GM23338 (cell line): ENCODE measurements around the gene NPAS2. TPM values are rescaled to one million over a fixed set of nuclear protein-coding genes. Genes with fewer than 3 reads are reported as not detected.

Experiments
- CREB1 ChIP-seq: fragments of 250-450 bp; sonication (Bioruptor Pico); IDR thresholded peaks from 2 replicates; pipeline ENCODE4 v1.5.0; 2020; ENCODE audit warnings: low read depth, mild to moderate bottlenecking, moderate library complexity
- JUNB ChIP-seq: IDR thresholded peaks from one replicate; pipeline ENCODE4 v1.6.1; 2016; ENCODE audit warnings: antibody characterized with exemption; ENCODE audit not compliant: unreplicated experiment
- POLR2AphosphoS5 ChIP-seq: IDR thresholded peaks from 2 replicates; pipeline ENCODE4 v1.6.1; 2016; ENCODE audit warnings: antibody characterized with exemption, low read depth
- STAT1 ChIP-seq: IDR thresholded peaks from one replicate; pipeline ENCODE4 v1.6.1; 2016; ENCODE audit warnings: antibody characterized with exemption; ENCODE audit not compliant: unreplicated experiment
- ZNF114 ChIP-seq: fragments of 250-450 bp; sonication (Bioruptor Pico); IDR thresholded peaks from 2 replicates; pipeline ENCODE4 v1.5.0; 2020; ENCODE audit warnings: mild to moderate bottlenecking, moderate library complexity
- ZNF331 ChIP-seq: fragments of 250-450 bp; sonication (Bioruptor Pico); IDR thresholded peaks from 2 replicates; pipeline ENCODE4 v1.5.0; 2020; ENCODE audit warnings: low read depth, mild to moderate bottlenecking, moderate library complexity
- polyA plus RNA-seq: library from polyadenylated mRNA; unstranded; fragments of >200 nt; fragmentation: Nextera tagmentation; extraction: Ambion mirVana; gene quantifications from 2 replicates; pipeline ENCODE4 v1.2.1, GENCODE V29; 2016
- total RNA-seq: library from RNA; depleted of rRNA; stranded (reverse); fragments of >200 nt; shearing (Covaris generic); gene quantifications from 2 replicates; pipeline ENCODE4 v1.2.3, GENCODE V29; 2014
- TF ChIP-seq, protein P1 (sequence below): fragments of 250-450 bp; sonication (Bioruptor Pico); IDR thresholded peaks from 2 replicates; pipeline ENCODE4 v1.5.0; 2020; ENCODE audit warnings: mild to moderate bottlenecking, moderate library complexity
- TF ChIP-seq, protein P2 (sequence below): IDR thresholded peaks from 2 replicates; pipeline ENCODE4 v1.6.1; 2016; ENCODE audit warnings: antibody characterized with exemption
- TF ChIP-seq, protein P3 (sequence below), 2 experiments: fragments of 200-600 bp in 1 of 2; sonication (generic) in 1 of 2; conservative IDR thresholded peaks; 2 replicates each; pipeline versions ENCODE4 v1.5.1 to v1.6.1; 2016 to 2017; ENCODE audit warnings: antibody characterized with exemption in 2 of 2, low read depth in 2 of 2, mild to moderate bottlenecking in 2 of 2, moderate library complexity in 1 of 2

Gene NPAS2
- total and polyA plus RNA-seq, 2 experiments from 2014 or later, result 0.56 to 1.1 TPM

DNA sequence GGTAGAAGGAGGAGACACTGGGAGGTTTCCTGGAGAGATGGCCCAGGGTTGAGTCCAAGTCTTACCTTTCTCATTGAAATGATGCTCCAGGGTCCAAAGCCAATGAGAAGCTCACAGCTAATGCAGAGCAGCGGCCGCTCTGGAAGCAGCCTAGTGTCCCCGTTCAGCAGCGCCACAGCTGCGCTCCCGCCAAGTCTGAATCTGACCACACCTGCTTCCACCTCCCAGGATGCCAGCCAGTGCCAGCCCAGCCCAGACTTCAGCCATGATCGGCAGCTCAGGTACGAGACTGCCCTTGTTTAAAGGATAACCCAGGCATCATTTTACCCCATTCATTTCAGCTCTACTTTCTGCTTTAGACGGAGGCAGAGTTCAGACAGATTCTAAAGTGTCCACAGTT, 170.2 kb downstream of the NPAS2 start (continued):
- TF ChIP-seq, protein P1, sequence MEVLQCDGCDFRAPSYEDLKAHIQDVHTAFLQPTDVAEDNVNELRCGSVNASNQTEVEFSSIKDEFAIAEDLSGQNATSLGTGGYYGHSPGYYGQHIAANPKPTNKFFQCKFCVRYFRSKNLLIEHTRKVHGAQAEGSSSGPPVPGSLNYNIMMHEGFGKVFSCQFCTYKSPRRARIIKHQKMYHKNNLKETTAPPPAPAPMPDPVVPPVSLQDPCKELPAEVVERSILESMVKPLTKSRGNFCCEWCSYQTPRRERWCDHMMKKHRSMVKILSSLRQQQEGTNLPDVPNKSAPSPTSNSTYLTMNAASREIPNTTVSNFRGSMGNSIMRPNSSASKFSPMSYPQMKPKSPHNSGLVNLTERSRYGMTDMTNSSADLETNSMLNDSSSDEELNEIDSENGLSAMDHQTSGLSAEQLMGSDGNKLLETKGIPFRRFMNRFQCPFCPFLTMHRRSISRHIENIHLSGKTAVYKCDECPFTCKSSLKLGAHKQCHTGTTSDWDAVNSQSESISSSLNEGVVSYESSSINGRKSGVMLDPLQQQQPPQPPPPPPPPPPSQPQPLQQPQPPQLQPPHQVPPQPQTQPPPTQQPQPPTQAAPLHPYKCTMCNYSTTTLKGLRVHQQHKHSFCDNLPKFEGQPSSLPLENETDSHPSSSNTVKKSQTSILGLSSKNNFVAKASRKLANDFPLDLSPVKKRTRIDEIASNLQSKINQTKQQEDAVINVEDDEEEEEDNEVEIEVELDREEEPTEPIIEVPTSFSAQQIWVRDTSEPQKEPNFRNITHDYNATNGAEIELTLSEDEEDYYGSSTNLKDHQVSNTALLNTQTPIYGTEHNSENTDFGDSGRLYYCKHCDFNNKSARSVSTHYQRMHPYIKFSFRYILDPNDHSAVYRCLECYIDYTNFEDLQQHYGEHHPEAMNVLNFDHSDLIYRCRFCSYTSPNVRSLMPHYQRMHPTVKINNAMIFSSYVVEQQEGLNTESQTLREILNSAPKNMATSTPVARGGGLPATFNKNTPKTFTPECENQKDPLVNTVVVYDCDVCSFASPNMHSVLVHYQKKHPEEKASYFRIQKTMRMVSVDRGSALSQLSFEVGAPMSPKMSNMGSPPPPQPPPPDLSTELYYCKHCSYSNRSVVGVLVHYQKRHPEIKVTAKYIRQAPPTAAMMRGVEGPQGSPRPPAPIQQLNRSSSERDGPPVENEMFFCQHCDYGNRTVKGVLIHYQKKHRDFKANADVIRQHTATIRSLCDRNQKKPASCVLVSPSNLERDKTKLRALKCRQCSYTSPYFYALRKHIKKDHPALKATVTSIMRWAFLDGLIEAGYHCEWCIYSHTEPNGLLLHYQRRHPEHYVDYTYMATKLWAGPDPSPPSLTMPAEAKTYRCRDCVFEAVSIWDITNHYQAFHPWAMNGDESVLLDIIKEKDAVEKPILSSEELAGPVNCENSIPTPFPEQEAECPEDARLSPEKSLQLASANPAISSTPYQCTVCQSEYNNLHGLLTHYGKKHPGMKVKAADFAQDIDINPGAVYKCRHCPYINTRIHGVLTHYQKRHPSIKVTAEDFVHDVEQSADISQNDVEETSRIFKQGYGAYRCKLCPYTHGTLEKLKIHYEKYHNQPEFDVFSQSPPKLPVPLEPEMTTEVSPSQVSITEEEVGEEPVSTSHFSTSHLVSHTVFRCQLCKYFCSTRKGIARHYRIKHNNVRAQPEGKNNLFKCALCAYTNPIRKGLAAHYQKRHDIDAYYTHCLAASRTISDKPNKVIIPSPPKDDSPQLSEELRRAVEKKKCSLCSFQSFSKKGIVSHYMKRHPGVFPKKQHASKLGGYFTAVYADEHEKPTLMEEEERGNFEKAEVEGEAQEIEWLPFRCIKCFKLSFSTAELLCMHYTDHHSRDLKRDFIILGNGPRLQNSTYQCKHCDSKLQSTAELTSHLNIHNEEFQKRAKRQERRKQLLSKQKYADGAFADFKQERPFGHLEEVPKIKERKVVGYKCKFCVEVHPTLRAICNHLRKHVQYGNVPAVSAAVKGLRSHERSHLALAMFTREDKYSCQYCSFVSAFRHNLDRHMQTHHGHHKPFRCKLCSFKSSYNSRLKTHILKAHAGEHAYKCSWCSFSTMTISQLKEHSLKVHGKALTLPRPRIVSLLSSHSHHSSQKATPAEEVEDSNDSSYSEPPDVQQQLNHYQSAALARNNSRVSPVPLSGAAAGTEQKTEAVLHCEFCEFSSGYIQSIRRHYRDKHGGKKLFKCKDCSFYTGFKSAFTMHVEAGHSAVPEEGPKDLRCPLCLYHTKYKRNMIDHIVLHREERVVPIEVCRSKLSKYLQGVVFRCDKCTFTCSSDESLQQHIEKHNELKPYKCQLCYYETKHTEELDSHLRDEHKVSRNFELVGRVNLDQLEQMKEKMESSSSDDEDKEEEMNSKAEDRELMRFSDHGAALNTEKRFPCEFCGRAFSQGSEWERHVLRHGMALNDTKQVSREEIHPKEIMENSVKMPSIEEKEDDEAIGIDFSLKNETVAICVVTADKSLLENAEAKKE (CRISPR knock-in tag), result no peak
- TF ChIP-seq, protein P2, sequence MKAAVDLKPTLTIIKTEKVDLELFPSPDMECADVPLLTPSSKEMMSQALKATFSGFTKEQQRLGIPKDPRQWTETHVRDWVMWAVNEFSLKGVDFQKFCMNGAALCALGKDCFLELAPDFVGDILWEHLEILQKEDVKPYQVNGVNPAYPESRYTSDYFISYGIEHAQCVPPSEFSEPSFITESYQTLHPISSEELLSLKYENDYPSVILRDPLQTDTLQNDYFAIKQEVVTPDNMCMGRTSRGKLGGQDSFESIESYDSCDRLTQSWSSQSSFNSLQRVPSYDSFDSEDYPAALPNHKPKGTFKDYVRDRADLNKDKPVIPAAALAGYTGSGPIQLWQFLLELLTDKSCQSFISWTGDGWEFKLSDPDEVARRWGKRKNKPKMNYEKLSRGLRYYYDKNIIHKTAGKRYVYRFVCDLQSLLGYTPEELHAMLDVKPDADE, result no peak
- TF ChIP-seq STAT1, result no peak
- no peak for TF ChIP-seq JUNB
- no peak for TF ChIP-seq ZNF331 (CRISPR knock-in tag)
- TF ChIP-seq ZNF114 (CRISPR knock-in tag), result no peak
- no peak for TF ChIP-seq CREB1 (CRISPR knock-in tag)
- TF ChIP-seq POLR2AphosphoS5, result no peak
- TF ChIP-seq, protein P3, sequence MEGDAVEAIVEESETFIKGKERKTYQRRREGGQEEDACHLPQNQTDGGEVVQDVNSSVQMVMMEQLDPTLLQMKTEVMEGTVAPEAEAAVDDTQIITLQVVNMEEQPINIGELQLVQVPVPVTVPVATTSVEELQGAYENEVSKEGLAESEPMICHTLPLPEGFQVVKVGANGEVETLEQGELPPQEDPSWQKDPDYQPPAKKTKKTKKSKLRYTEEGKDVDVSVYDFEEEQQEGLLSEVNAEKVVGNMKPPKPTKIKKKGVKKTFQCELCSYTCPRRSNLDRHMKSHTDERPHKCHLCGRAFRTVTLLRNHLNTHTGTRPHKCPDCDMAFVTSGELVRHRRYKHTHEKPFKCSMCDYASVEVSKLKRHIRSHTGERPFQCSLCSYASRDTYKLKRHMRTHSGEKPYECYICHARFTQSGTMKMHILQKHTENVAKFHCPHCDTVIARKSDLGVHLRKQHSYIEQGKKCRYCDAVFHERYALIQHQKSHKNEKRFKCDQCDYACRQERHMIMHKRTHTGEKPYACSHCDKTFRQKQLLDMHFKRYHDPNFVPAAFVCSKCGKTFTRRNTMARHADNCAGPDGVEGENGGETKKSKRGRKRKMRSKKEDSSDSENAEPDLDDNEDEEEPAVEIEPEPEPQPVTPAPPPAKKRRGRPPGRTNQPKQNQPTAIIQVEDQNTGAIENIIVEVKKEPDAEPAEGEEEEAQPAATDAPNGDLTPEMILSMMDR (conservative IDR thresholded peaks at IDR 0.05; ENCODE audit: low read depth in 2 of 2), result no peak
